Transverse colon (tissue), 4 donors: ENCODE data around the gene CYB561D2.

Experiments
- POLR2AphosphoS5 ChIP-seq, 3 donors: sonication (generic); formaldehyde crosslinking; IDR thresholded peaks; one replicate each; pipeline ENCODE4 v1.6.1; 2016; ENCODE audit warnings: antibody characterized with exemption in 3 of 3
- TF ChIP-seq, protein P1 (sequence below), 5 experiments: fragments of 200-600 bp in 3 of 5; fragments of 450-650 bp in 2 of 5; sonication (generic) in 3 of 5; IDR thresholded peaks; 1 replicate in 2 of 5; 2 replicates in 3 of 5; pipeline ENCODE4 v1.5.1; 2016 to 2017; ENCODE audit warnings: antibody characterized with exemption in 5 of 5, inconsistent platforms in 3 of 5, mild to moderate bottlenecking in 2 of 5, moderate library complexity in 1 of 5

DNA sequence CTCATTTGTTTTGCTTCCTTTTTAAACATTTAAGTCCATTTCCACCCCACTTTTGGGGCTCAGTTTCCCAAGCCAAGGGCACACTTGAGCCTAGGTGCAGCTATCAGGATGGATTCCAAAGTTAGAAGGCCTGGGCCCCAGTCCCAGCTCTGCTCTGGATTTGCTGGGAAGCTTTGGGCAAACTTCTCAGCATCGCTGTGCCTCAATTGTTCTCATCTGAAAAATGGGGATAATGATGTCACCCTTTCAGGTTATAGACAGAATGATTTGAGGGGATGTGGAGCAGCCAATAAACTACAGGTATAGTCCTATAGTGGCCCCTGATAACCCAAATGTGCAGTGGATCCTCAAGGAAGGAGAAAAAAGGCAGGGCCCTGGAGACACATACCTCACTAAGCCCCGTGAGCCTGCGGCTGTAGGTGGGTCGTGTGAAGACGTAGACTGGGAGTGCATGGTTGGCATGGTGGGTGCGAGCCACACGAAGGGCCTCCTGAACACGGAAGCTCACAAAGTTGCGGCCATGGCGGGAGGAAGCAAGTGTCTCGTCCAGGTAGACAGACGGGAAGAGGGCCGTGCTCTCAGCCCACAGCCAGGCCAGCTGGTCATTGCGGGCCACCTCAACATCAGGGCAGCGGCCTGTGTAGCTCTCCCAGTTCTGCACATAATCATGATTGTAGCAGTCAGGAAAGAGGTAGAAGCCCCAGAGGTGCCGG, 31.3 kb upstream of the CYB561D2 start:
- TF ChIP-seq, protein P1, sequence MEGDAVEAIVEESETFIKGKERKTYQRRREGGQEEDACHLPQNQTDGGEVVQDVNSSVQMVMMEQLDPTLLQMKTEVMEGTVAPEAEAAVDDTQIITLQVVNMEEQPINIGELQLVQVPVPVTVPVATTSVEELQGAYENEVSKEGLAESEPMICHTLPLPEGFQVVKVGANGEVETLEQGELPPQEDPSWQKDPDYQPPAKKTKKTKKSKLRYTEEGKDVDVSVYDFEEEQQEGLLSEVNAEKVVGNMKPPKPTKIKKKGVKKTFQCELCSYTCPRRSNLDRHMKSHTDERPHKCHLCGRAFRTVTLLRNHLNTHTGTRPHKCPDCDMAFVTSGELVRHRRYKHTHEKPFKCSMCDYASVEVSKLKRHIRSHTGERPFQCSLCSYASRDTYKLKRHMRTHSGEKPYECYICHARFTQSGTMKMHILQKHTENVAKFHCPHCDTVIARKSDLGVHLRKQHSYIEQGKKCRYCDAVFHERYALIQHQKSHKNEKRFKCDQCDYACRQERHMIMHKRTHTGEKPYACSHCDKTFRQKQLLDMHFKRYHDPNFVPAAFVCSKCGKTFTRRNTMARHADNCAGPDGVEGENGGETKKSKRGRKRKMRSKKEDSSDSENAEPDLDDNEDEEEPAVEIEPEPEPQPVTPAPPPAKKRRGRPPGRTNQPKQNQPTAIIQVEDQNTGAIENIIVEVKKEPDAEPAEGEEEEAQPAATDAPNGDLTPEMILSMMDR (IDR thresholded peaks at IDR 0.05), result no peak
- TF ChIP-seq POLR2AphosphoS5 (IDR thresholded peaks at IDR 0.05), result no peak
